Trophoblast cell (in vitro differentiated cells and primary cell): ENCODE results near the gene CCDC85C.

Source experiments
- DNase-seq, 2 donors: peaks; one replicate each; pipeline ENCODE4 v3.0.0-alpha.2; 2016
- H2AFZ ChIP-seq: 2 replicates; pipeline ENCODE4 v1.6.1; 2013; ENCODE audit warnings: low read length, moderate library complexity, mild to moderate bottlenecking; ENCODE audit not compliant: insufficient read depth, poor library complexity
- H2AK5ac ChIP-seq: 2 replicates; pipeline ENCODE4 v1.6.1; 2013; ENCODE audit warnings: mild to moderate bottlenecking, low read length
- H2BK120ac ChIP-seq: 2 replicates; pipeline ENCODE4 v1.6.1; 2013; ENCODE audit warnings: low read length, mild to moderate bottlenecking, moderate library complexity; ENCODE audit not compliant: insufficient read depth, poor library complexity
- H2BK12ac ChIP-seq: 2 replicates; pipeline ENCODE4 v1.6.1; 2013; ENCODE audit warnings: mild to moderate bottlenecking, low read length, moderate library complexity
- H2BK5ac ChIP-seq: 2 replicates; pipeline ENCODE4 v1.6.1; 2013; ENCODE audit warnings: low read length, low read depth, moderate library complexity, mild to moderate bottlenecking; ENCODE audit not compliant: poor library complexity
- H3K14ac ChIP-seq: 2 replicates; pipeline ENCODE4 v1.6.1; 2013; ENCODE audit warnings: mild to moderate bottlenecking, low read length
- H3K18ac ChIP-seq: 2 replicates; pipeline ENCODE4 v1.6.1; 2013; ENCODE audit warnings: mild to moderate bottlenecking, low read length
- H3K23ac ChIP-seq: 2 replicates; pipeline ENCODE4 v1.6.1; 2013; ENCODE audit warnings: low read length
- H3K27ac ChIP-seq: 2 replicates; pipeline ENCODE4 v1.5.1; 2013; ENCODE audit warnings: low read depth, mild to moderate bottlenecking, inconsistent platforms, low read length, moderate library complexity
- H3K27me3 ChIP-seq: 2 replicates; pipeline ENCODE4 v1.6.1; 2013; ENCODE audit warnings: inconsistent platforms, mild to moderate bottlenecking, low read length, moderate library complexity; ENCODE audit not compliant: insufficient read depth
- H3K36me3 ChIP-seq, 2 experiments: 1 replicate in 1 of 2; 2 replicates in 1 of 2; pipeline ENCODE4 v1.6.1; 2013; ENCODE audit warnings: low read length in 2 of 2, mild to moderate bottlenecking in 2 of 2, moderate library complexity in 1 of 2; ENCODE audit not compliant: insufficient read depth in 2 of 2, control insufficient read depth in 1 of 2
- H3K4ac ChIP-seq: 2 replicates; pipeline ENCODE4 v1.6.1; 2013; ENCODE audit warnings: low read depth, mild to moderate bottlenecking, low read length, moderate library complexity
- H3K4me1 ChIP-seq, 2 experiments: 1 replicate in 1 of 2; 2 replicates in 1 of 2; pipeline ENCODE4 v1.6.1; 2013; ENCODE audit warnings: low read length in 2 of 2, mild to moderate bottlenecking in 2 of 2, moderate library complexity in 1 of 2; ENCODE audit not compliant: insufficient read depth in 2 of 2, control insufficient read depth in 1 of 2
- H3K4me2 ChIP-seq: 2 replicates; pipeline ENCODE4 v1.6.1; 2013; ENCODE audit warnings: inconsistent platforms, mild to moderate bottlenecking, low read length, moderate library complexity
- H3K4me3 ChIP-seq: 2 replicates; pipeline ENCODE4 v1.5.1; 2013; ENCODE audit warnings: mild to moderate bottlenecking, low read depth, low read length, inconsistent platforms
- H3K79me1 ChIP-seq: one replicate; pipeline ENCODE4 v1.6.1; 2013; ENCODE audit warnings: low read length
- H3K79me2 ChIP-seq: 2 replicates; pipeline ENCODE4 v1.6.1; 2013; ENCODE audit warnings: low read length, mild to moderate bottlenecking; ENCODE audit not compliant: control insufficient read depth, insufficient read depth, poor library complexity
- H3K9ac ChIP-seq: 2 replicates; pipeline ENCODE4 v1.6.1; 2013; ENCODE audit warnings: mild to moderate bottlenecking, low read length
- H3K9me3 ChIP-seq: 2 replicates; pipeline ENCODE4 v1.6.1; 2013; ENCODE audit warnings: low read depth, mild to moderate bottlenecking, control low read depth, inconsistent platforms, low read length; ENCODE audit not compliant: insufficient read depth
- H4K12ac ChIP-seq: 2 replicates; pipeline ENCODE4 v1.6.1; 2013; ENCODE audit warnings: low read depth, mild to moderate bottlenecking, low read length, moderate library complexity
- H4K8ac ChIP-seq: 2 replicates; pipeline ENCODE4 v1.6.1; 2013; ENCODE audit warnings: low read depth, mild to moderate bottlenecking, low read length, moderate library complexity
- H4K91ac ChIP-seq: one replicate; pipeline ENCODE4 v1.6.1; 2013; ENCODE audit warnings: low read depth, mild to moderate bottlenecking, low read length, moderate library complexity
- WGBS: extraction: QIAGEN DNeasy Blood & Tissue Kit; methylation state at CpG from one replicate; pipeline ENCODE4 v1.1.7; 2013; ENCODE audit warnings: missing lambda C conversion rate; ENCODE audit not compliant: insufficient read length, insufficient coverage; ENCODE audit errors: extremely low coverage; 5-methylcytosine and 5-hydroxymethylcytosine counted together

The CCDC85C gene

GRCh38 chr14:99509871-99510555 is 94.0 kb downstream of the CCDC85C start:
- Histone ChIP-seq H3K9me3 (peaks cover 2% of the 10 kb centered on the region), H4K91ac (no peak overlapping the region), H3K79me2 (no peaks in the 10 kb centered on the region), H4K12ac (no peak overlapping the region), H2AK5ac (no peak overlapping the region), H3K36me3 (peaks cover 80 to 88% of the 10 kb centered on the region in 2 experiments), H3K4me3 (no peak overlapping the region), H3K4me2 (no peak overlapping the region), H2BK120ac (no peak overlapping the region), H3K14ac (no peak overlapping the region), H2BK5ac (no peak overlapping the region), H3K4ac (no peak overlapping the region), H4K8ac (no peak overlapping the region), H3K23ac (no peak overlapping the region), H3K18ac (no peak overlapping the region), H2AFZ (no peak overlapping the region), H3K9ac (no peak overlapping the region), H3K4me1 (no peaks in the 10 kb centered on the region), H3K27ac (no peak overlapping the region), H2BK12ac (no peak overlapping the region), H3K79me1 (no peaks in the 10 kb centered on the region), H3K27me3 (no peaks in the 10 kb centered on the region)
- WGBS: no CpG with 5 or more reads among the region's 27 CpGs
- DNase-seq: no peak

DNA sequence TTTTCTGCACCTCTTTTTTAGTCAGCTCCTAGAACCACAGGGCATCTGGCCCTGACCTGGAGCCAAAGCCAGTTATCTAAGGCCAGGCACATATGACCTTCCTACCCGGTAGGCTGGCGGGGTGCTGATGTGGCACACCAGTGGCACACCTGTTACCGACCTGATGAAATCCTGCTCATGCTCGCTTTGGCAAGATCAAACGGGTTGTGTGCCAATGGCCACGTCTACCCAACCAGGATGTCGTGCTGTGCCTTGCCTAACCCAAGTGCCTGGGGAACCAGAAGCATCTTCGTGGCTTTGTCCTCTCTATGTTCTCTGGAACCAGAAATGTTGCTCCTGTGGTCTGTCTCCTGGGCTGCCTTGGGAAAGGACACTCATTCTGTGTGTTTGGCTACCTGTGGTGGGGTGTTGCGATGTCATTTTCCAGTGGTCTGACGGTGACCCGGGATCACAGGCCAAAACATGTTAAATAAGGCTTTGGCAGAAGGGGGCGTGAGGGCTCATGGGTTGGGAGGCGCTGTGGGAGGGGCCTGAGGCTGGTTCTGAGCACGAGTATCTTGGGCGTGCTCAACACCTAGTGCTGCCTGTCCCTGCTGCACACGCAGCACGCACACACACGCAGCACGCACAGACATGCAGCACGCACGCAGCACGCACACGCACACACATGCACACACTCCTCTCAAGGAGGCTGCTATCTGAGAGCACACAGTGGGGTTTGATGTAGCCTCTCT is 94.9 kb downstream of the CCDC85C start:
- no CpG with 5 or more reads among the region's 23 CpGs for WGBS
- no peaks in the 10 kb centered on the region for H3K79me2 ChIP-seq
- no peak overlapping the region for H4K12ac ChIP-seq

GRCh38 chr14:99507860-99508640 is 96.0 kb downstream of the CCDC85C start:
- Histone ChIP-seq H4K91ac (no peak overlapping the region), H3K14ac (no peak overlapping the region)
- no CpG with 5 or more reads among the region's 13 CpGs for WGBS

More for the DNA sequence above, 94.9 kb downstream of the CCDC85C start:
- Histone ChIP-seq H3K9me3 (peaks cover 2% of the 10 kb centered on the region), H3K14ac (no peak overlapping the region), H3K27ac (no peak overlapping the region), H2AFZ (no peak overlapping the region), H3K4me1 (no peaks in the 10 kb centered on the region), H3K9ac (no peak overlapping the region), H3K36me3 (peaks cover 74 to 85% of the 10 kb centered on the region in 2 experiments), H3K4ac (no peak overlapping the region), H2AK5ac (no peak overlapping the region), H3K4me3 (no peak overlapping the region), H4K91ac (no peak overlapping the region), H2BK5ac (no peak overlapping the region), H3K79me1 (no peaks in the 10 kb centered on the region), H2BK12ac (no peak overlapping the region), H3K4me2 (no peak overlapping the region), H3K23ac (no peak overlapping the region), H4K8ac (no peak overlapping the region), H2BK120ac (no peak overlapping the region), H3K18ac (no peak overlapping the region), H3K27me3 (no peaks in the 10 kb centered on the region)
- no peak for DNase-seq

DNA sequence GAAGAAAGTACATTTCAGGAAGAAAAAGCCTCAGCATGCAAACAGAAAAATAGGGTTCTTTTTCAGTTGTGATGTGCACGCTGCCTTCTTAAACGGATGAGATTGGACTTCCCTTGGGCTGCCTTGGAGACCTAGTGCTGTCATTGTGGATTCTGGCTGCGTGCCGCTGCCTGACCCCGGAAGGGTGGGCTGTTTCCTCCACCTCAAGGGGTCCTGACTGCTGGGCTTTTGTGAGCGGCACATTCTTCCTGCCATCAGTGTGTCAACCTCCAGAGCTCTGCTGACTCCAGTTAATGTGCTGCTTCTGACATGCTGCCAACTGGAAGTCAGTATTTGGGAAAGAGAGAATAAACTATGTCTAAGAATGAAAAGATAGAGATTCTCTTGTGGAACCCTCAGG is 97.7 kb downstream of the CCDC85C start:
- H3K9me3 ChIP-seq: peaks cover 6% of the 10 kb centered on the region
- no peak overlapping the region for H2BK5ac ChIP-seq
- H3K4me2 ChIP-seq: no peak overlapping the region
- H2AK5ac ChIP-seq: no peak overlapping the region
- H4K91ac ChIP-seq: no peak overlapping the region
- H3K79me1 ChIP-seq: no peaks in the 10 kb centered on the region
- no peak overlapping the region for H2BK12ac ChIP-seq
- no peak overlapping the region for H3K18ac ChIP-seq
- no peak overlapping the region for H3K4me3 ChIP-seq
- no peak overlapping the region for H2BK120ac ChIP-seq
- DNase-seq: no peak
- no peak overlapping the region for H4K12ac ChIP-seq
- no peaks in the 10 kb centered on the region for H3K4me1 ChIP-seq
- no peak overlapping the region for H3K4ac ChIP-seq
- WGBS: no CpG with 5 or more reads among the region's 6 CpGs
- H3K9ac ChIP-seq: no peak overlapping the region
- H3K27me3 ChIP-seq: no peaks in the 10 kb centered on the region
- H2AFZ ChIP-seq: no peak overlapping the region
- no peak overlapping the region for H3K23ac ChIP-seq
- H3K14ac ChIP-seq: no peak overlapping the region
- H3K79me2 ChIP-seq: no peaks in the 10 kb centered on the region
- no peak overlapping the region for H4K8ac ChIP-seq
- H3K36me3 ChIP-seq: peaks cover 67 to 79% of the 10 kb centered on the region in 2 experiments
- no peak overlapping the region for H3K27ac ChIP-seq

More at GRCh38 chr14:99507860-99508640, 96.0 kb downstream of the CCDC85C start:
- no peak overlapping the region for H3K27ac ChIP-seq
- peaks cover 3% of the 10 kb centered on the region for H3K9me3 ChIP-seq
- no peaks in the 10 kb centered on the region for H3K79me2 ChIP-seq
- no peak overlapping the region for H3K23ac ChIP-seq
- H3K4me2 ChIP-seq: no peak overlapping the region
- no peak overlapping the region for H3K9ac ChIP-seq
- H3K4ac ChIP-seq: no peak overlapping the region
- no peak overlapping the region for H3K18ac ChIP-seq
- H2BK12ac ChIP-seq: no peak overlapping the region
- no peak overlapping the region for H4K12ac ChIP-seq
- no peaks in the 10 kb centered on the region for H3K27me3 ChIP-seq
- H2AK5ac ChIP-seq: no peak overlapping the region
- no peak overlapping the region for H2BK5ac ChIP-seq
- no peak overlapping the region for H2BK120ac ChIP-seq
- H3K36me3 ChIP-seq: peaks cover 70 to 81% of the 10 kb centered on the region in 2 experiments
- no peak overlapping the region for H3K4me3 ChIP-seq
- H3K4me1 ChIP-seq: no peaks in the 10 kb centered on the region
- H2AFZ ChIP-seq: no peak overlapping the region
- H4K8ac ChIP-seq: no peak overlapping the region
- H3K79me1 ChIP-seq: no peaks in the 10 kb centered on the region
- DNase-seq: no peak
